EL (cell line): ENCODE measurements around the gene ARSB.
"Not testable (repeated sequence)": the region's sequence is repeated elsewhere in the genome, so short reads cannot be mapped to it uniquely, and the experiment has no call there.

Experiments
- DNase-seq: peaks from one replicate; pipeline ENCODE4 v3.0.0-alpha.2; 2016

Gene ARSB

GRCh38 chr5:78993165-78993564 is 8.1 kb upstream of the ARSB start:
- no peak for DNase-seq

GRCh38 chr5:78992146-78992545 is 7.0 kb upstream of the ARSB start:
- no peak for DNase-seq

- no peak for DNase-seq
Observed at GRCh38 chr5:78989080-78989479, 4.0 kb upstream of the ARSB start.

- DNase-seq: peak; percentile 57
Observed at GRCh38 chr5:78985725-78986223, 664 bp upstream of the ARSB start.

- DNase-seq: peak; percentile 91
Observed at GRCh38 chr5:78984439-78985115, 533 bp downstream of the ARSB start.

GRCh38 chr5:78983601-78984438 is 1.3 kb downstream of the ARSB start:
- DNase-seq: peak; percentile 43

GRCh38 chr5:78983194-78983593 is 1.9 kb downstream of the ARSB start:
- not testable (repeated sequence) for DNase-seq

GRCh38 chr5:78979909-78980308 is 5.2 kb downstream of the ARSB start:
- no peak for DNase-seq

- no peak for DNase-seq
Observed at GRCh38 chr5:78979117-78979742, 5.9 kb downstream of the ARSB start.

GRCh38 chr5:78975035-78975434 is 10.1 kb downstream of the ARSB start:
- DNase-seq: no peak

- DNase-seq: no peak
Observed at GRCh38 chr5:78974601-78975000, 10.5 kb downstream of the ARSB start.

- DNase-seq: no peak
Observed at GRCh38 chr5:78974011-78974410, 11.1 kb downstream of the ARSB start.

GRCh38 chr5:78972654-78973428 is 12.3 kb downstream of the ARSB start:
- peak; percentile 40 for DNase-seq

- DNase-seq: no peak
Observed at GRCh38 chr5:78971998-78972397, 13.1 kb downstream of the ARSB start.

- no peak for DNase-seq
Observed at GRCh38 chr5:78968781-78969180, 16.3 kb downstream of the ARSB start.

GRCh38 chr5:78964889-78965288 is 20.2 kb downstream of the ARSB start:
- peak; percentile 59 for DNase-seq

- no peak for DNase-seq
Observed at GRCh38 chr5:78961743-78962142, 23.4 kb downstream of the ARSB start.

GRCh38 chr5:78959767-78960166 is 25.3 kb downstream of the ARSB start:
- DNase-seq: no peak

- DNase-seq: no peak
Observed at GRCh38 chr5:78958672-78959445, 26.3 kb downstream of the ARSB start.

GRCh38 chr5:78956901-78957300 is 28.2 kb downstream of the ARSB start:
- DNase-seq: no peak

GRCh38 chr5:78953092-78953800 is 31.9 kb downstream of the ARSB start:
- DNase-seq: peak; percentile 46
